RWPE1 (cell line): ENCODE measurements around the gene PARS2.

ENCODE experiments used
- CTCF ChIA-PET: fragments of 350-600 bp; sonication (Branson Sonifier 250); formaldehyde crosslinking; extraction: SDS; loops from one replicate; lab custom pipeline; 2021; lab: Yijun Ruan, JAX
- POLR2A ChIA-PET: fragments of 400-600 bp; formaldehyde crosslinking; extraction: SDS; loops from one replicate; lab custom pipeline; 2020; ENCODE audit warnings: antibody characterized with exemption; ENCODE audit not compliant: low non-redundant PET; lab: Yijun Ruan, JAX
- DNase-seq: peaks from one replicate; pipeline ENCODE4 v3.0.0; 2012; ENCODE audit warnings: low spot score
- H3K27ac ChIP-seq: fragments of 450-650 bp; 2 replicates; pipeline ENCODE4 v1.5.1; 2017
- CTCF ChIP-seq: fragments of 450-650 bp; conservative IDR thresholded peaks from 2 replicates; pipeline ENCODE4 v1.5.1; 2017; ENCODE audit warnings: low read depth, mild to moderate bottlenecking

The PARS2 gene

GRCh38 chr1:54794451-54795355 lies 30.4 kb upstream of the PARS2 start:
- no peak for TF ChIP-seq CTCF
- ChIA-PET POLR2A (interaction anchor here (0.6 kb wide), 1 partner anchor 227 kb away, joined by 15 read pairs; no protein-coding TSS in a partner anchor), CTCF (interaction anchor here (0.6 to 1.0 kb wide), 3 partner anchors 32 to 282 kb away, joined by 3 to 5 read pairs (median 4); no protein-coding TSS in a partner anchor)
- DNase-seq: no peak
- peak overlapping the region; percentile 30 for H3K27ac ChIP-seq

DNA sequence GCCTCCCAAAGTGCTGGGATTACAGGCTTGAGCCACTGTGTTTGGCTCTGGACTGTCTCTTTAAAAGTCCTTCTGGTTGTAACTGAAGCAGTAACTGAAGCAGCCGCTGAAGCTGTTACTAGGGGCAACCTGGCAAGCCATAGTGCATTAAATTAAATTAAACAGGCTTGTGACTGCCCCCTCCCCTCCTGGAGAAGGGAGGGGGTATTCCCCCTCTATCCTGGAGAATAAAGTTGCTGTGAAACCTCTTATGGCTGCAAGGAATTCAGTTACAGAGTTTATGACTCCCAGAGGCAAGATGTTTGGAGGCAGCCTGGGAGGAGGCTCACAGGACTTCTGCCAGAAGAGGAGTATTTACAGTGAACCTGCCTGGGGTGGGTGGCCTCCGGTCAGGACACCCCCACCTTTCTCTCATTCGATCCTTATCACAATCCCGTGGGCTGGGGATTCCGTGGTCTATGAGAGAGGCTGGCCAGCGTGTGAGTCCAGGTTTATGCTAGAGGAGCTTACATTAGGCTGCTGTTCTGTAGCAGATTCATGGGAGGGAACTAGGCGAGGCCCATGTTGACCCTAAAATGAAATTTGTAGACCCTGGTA lies 28.5 kb upstream of the PARS2 start:
- no peak for DNase-seq
- no peak overlapping the region for H3K27ac ChIP-seq
- TF ChIP-seq CTCF: no peak
- POLR2A ChIA-PET: no interaction called here
- CTCF ChIA-PET: interaction anchor here (0.7 to 0.8 kb wide), 4 partner anchors 16 to 470 kb away, joined by 3 to 7 read pairs (median 4); no protein-coding TSS in a partner anchor

GRCh38 chr1:54791880-54792522 lies 27.7 kb upstream of the PARS2 start:
- ChIA-PET CTCF (interaction anchor here (0.6 to 0.8 kb wide), 7 partner anchors 15 to 469 kb away, joined by 3 to 7 read pairs (median 4); no protein-coding TSS in a partner anchor), POLR2A (no interaction called here)
- TF ChIP-seq CTCF: no peak
- no peak for DNase-seq
- H3K27ac ChIP-seq: no peak overlapping the region

GRCh38 chr1:54788459-54788858 lies 24.1 kb upstream of the PARS2 start:
- no peak for DNase-seq
- TF ChIP-seq CTCF: no peak
- H3K27ac ChIP-seq: no peak overlapping the region
- POLR2A ChIA-PET: no interaction called here
- CTCF ChIA-PET: no interaction called here

DNA sequence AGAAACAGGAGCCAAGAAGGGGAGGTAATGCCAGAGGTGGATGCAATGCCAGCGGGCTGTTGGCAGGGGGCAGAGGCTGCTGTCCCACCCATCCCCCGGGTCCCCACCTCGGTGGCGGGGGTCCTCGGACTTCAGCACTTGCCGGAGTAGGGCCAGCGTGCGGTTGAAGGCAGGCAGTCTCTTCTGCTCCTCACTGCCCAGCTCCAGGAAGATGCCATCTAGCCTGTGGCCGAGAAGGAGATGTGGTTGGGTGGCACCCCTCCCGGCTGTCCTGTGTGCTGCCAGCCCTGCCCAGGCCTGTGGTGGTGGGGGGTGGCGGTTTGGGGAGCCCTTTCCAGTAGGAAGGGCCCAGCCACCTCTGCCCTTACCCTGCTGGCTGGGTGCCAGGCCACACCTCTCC lies 23.3 kb upstream of the PARS2 start:
- TF ChIP-seq CTCF: no peak
- H3K27ac ChIP-seq: no peak overlapping the region
- DNase-seq: no peak
- ChIA-PET CTCF (no interaction called here), POLR2A (no interaction called here)

DNA sequence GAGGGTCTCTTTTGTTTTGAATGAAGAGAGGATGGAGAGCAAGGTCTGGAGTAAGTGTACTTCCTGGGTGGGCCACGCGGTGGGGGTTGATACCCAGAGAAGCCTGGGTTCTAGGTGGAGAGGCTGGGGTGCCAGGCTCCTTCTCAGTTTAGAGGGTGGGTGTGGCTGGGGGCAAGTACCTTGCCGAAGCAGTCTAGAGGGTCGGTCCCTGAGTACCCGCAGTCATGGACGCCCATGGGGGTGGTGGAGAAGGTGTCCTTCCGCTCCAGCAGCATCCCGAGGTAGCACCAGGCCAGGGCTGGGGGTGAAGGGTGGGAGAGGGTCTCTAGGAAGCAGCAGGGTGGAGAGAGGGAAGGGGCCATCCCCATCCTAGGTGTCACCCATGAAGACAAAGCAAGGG lies 22.5 kb upstream of the PARS2 start:
- TF ChIP-seq CTCF: no peak
- no peak overlapping the region for H3K27ac ChIP-seq
- ChIA-PET POLR2A (no interaction called here), CTCF (interaction anchor here (0.5 to 0.6 kb wide), 2 partner anchors 20 to 311 kb away, joined by 4 read pairs; no protein-coding TSS in a partner anchor)
- DNase-seq: no peak
